SK-N-SH (cell line): ENCODE data around the gene FHOD3.

Experiments used
- CTCF ChIP-seq: fragments of 200-600 bp; sonication (generic); IDR thresholded peaks from 2 replicates; pipeline ENCODE4 v1.6.1; 2017; ENCODE audit warnings: antibody characterized with exemption, mild to moderate bottlenecking, moderate library complexity
- JUND ChIP-seq: IDR thresholded peaks from 2 replicates; pipeline ENCODE4 v1.4.0; 2012
- PBX3 ChIP-seq: IDR thresholded peaks from 2 replicates; pipeline ENCODE4; 2012
- POLR2AphosphoS5 ChIP-seq: IDR thresholded peaks from 2 replicates; pipeline ENCODE4 v1.6.1; 2012; ENCODE audit warnings: low read depth, low read length
- RAD21 ChIP-seq: IDR thresholded peaks from 2 replicates; pipeline ENCODE4 v1.6.1; 2012; ENCODE audit warnings: mild to moderate bottlenecking, low read length
- RFX5 ChIP-seq: IDR thresholded peaks from 2 replicates; pipeline ENCODE4 v1.6.1; 2012; ENCODE audit warnings: mild to moderate bottlenecking, improper control_type of control experiment, low read length
- TAF1 ChIP-seq: IDR thresholded peaks from 2 replicates; pipeline ENCODE4 v1.6.1; 2012; ENCODE audit warnings: low read depth, mild to moderate bottlenecking, low read length, moderate library complexity, borderline replicate concordance
- USF2 ChIP-seq: fragments of 150-350 bp; IDR thresholded peaks from 2 replicates; pipeline ENCODE4 v1.6.1; 2017; ENCODE audit warnings: antibody characterized with exemption, low read length, low read depth, borderline replicate concordance
- ZBTB33 ChIP-seq: IDR thresholded peaks from 2 replicates; pipeline ENCODE4 v1.4.0; 2012; ENCODE audit warnings: low read depth, borderline replicate concordance

- TF ChIP-seq CTCF (no peak), USF2 (no peak), RFX5 (no peak), POLR2AphosphoS5 (no peak), ZBTB33 (no peak), PBX3 (no peak), RAD21 (no peak), TAF1 (no peak), JUND (no peak)
These were observed 52.7 kb downstream of the FHOD3 start for GRCh38 chr18:36350251-36350651.
